ENCODE measurements around the gene LIMD2.

DNA sequence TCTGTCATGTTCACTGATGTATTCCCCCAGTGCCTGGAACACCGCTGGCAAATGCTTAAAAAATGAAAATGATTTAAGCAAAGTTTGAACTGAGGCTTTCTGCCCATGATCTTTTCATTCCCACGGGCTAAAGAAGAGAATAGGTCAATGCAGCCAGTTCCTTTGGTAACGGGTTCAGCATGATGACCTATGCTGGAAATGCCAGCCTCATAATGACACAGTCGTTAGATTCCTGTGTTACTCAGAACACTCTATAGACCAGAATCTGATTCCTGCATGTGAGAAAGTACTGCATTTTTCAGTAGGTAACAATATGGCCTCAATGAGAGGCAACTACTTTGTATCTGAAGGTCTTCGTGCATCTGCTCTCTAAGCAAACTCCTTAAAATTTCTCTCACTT, 19.1 kb upstream of the LIMD2 start:
- TF ChIP-seq, protein P1, sequence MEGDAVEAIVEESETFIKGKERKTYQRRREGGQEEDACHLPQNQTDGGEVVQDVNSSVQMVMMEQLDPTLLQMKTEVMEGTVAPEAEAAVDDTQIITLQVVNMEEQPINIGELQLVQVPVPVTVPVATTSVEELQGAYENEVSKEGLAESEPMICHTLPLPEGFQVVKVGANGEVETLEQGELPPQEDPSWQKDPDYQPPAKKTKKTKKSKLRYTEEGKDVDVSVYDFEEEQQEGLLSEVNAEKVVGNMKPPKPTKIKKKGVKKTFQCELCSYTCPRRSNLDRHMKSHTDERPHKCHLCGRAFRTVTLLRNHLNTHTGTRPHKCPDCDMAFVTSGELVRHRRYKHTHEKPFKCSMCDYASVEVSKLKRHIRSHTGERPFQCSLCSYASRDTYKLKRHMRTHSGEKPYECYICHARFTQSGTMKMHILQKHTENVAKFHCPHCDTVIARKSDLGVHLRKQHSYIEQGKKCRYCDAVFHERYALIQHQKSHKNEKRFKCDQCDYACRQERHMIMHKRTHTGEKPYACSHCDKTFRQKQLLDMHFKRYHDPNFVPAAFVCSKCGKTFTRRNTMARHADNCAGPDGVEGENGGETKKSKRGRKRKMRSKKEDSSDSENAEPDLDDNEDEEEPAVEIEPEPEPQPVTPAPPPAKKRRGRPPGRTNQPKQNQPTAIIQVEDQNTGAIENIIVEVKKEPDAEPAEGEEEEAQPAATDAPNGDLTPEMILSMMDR (conservative IDR thresholded peaks at IDR 0.05 in 1 of 2, IDR thresholded peaks at IDR 0.05 in 1 of 2; ENCODE audit: extremely low read depth in 1 of 2, insufficient read depth in 1 of 2, low read depth in 1 of 2, low read length in 2 of 2): no peak
- no peak for TF ChIP-seq EZH2 (IDR thresholded peaks at IDR 0.05; ENCODE audit: borderline replicate concordance, low read length)

Measured in mammary epithelial cell (primary cell).